Naive thymus-derived CD4-positive, alpha-beta T cell (primary cell): ENCODE results near the gene TBX4. TPM values are rescaled to one million over a fixed set of nuclear protein-coding genes. Genes with fewer than 3 reads are reported as not detected.

ENCODE experiments used
- ATAC-seq: fragments of 150-1000 bp; cut with Tn5 transposase; 2 replicates; pipeline ENCODE4 v1.10.0; 2021; ENCODE audit warnings: mild to moderate bottlenecking, moderate library complexity
- CTCF ChIA-PET: fragments of 350-600 bp; sonication (Branson Sonifier 250); formaldehyde crosslinking; loops from one replicate; lab custom pipeline; 2021; ENCODE audit warnings: antibody characterized with exemption; lab: Charles Lee
- POLR2A ChIA-PET: fragments of 350-600 bp; sonication (Branson Sonifier 250); formaldehyde crosslinking; loops from one replicate; lab custom pipeline; 2021; ENCODE audit warnings: antibody characterized with exemption, inconsistent platforms; lab: Charles Lee
- DNase-seq, 9 donors: peaks; one replicate each; pipeline versions ENCODE4 v3.0.0 to v3.0.0-alpha.2; 2020 to 2022; ENCODE audit warnings: mixed read lengths in 1 of 9
- H3K27ac ChIP-seq: one replicate; pipeline ENCODE4 v1.7.0; 2013; ENCODE audit warnings: mild to moderate bottlenecking, low read depth, low read length, moderate library complexity
- H3K27me3 ChIP-seq, 2 donors: one replicate each; pipeline ENCODE4 v1.7.0; 2013; ENCODE audit warnings: low read length in 2 of 2, mild to moderate bottlenecking in 2 of 2, moderate library complexity in 2 of 2; ENCODE audit not compliant: control insufficient read depth in 2 of 2, insufficient read depth in 2 of 2
- H3K36me3 ChIP-seq, 3 experiments: 1 replicate in 2 of 3; 2 replicates in 1 of 3; pipeline ENCODE4 v1.7.0; 2013; ENCODE audit warnings: low read length in 3 of 3, mild to moderate bottlenecking in 3 of 3, moderate library complexity in 1 of 3; ENCODE audit not compliant: insufficient read depth in 3 of 3, control insufficient read depth in 2 of 3
- H3K4me1 ChIP-seq, 2 donors: one replicate each; pipeline ENCODE4 v1.7.0; 2013; ENCODE audit warnings: low read length in 2 of 2, mild to moderate bottlenecking in 2 of 2, moderate library complexity in 1 of 2; ENCODE audit not compliant: control insufficient read depth in 2 of 2, insufficient read depth in 2 of 2
- H3K4me3 ChIP-seq: 2 replicates; pipeline ENCODE4 v1.7.0; 2013; ENCODE audit warnings: mild to moderate bottlenecking, low read length
- H3K9me3 ChIP-seq, 3 experiments: 1 replicate in 2 of 3; 2 replicates in 1 of 3; pipeline ENCODE4 v1.7.0; 2013; ENCODE audit warnings: low read length in 3 of 3; ENCODE audit not compliant: control insufficient read depth in 2 of 3
- H3K27ac Mint-ChIP-seq, 9 donors: one replicate each; pipeline ENCODE4 v1.8.0; 2020 to 2022; ENCODE audit warnings: mixed read lengths in 9 of 9, mild to moderate bottlenecking in 8 of 9, moderate library complexity in 5 of 9, inconsistent platforms in 2 of 9
- H3K27me3 Mint-ChIP-seq, 5 donors: one replicate each; pipeline ENCODE4 v1.8.0; 2021 to 2022; ENCODE audit warnings: mixed read lengths in 5 of 5, mild to moderate bottlenecking in 1 of 5
- H3K36me3 Mint-ChIP-seq, 5 donors: one replicate each; pipeline ENCODE4 v1.8.0; 2020 to 2022; ENCODE audit warnings: mixed read lengths in 5 of 5, mild to moderate bottlenecking in 3 of 5, inconsistent platforms in 1 of 5
- H3K4me1 Mint-ChIP-seq, 7 donors: one replicate each; pipeline ENCODE4 v1.8.0; 2020 to 2022; ENCODE audit warnings: mixed read lengths in 7 of 7, mild to moderate bottlenecking in 3 of 7, inconsistent platforms in 1 of 7
- H3K4me3 Mint-ChIP-seq, 10 donors: one replicate each; pipeline ENCODE4 v1.8.0; 2020 to 2022; ENCODE audit warnings: mild to moderate bottlenecking in 10 of 10, mixed read lengths in 10 of 10, moderate library complexity in 6 of 10, inconsistent platforms in 2 of 10
- H3K9me3 Mint-ChIP-seq, 11 donors: one replicate each; pipeline ENCODE4 v1.8.0; 2020 to 2022; ENCODE audit warnings: mixed read lengths in 11 of 11, mild to moderate bottlenecking in 4 of 11, inconsistent platforms in 1 of 11, moderate library complexity in 1 of 11
- intact Hi-C, 2 donors: fragments of 100-400 bp; cut with micrococcal nuclease; formaldehyde crosslinking; loops; one replicate each; pipeline ENCODE4 v1.15.1; 2023
- polyA plus RNA-seq, 2 donors: library from polyadenylated mRNA; unstranded; fragments of 300-500 nt; fragmentation: Illumina TruSeq; gene quantifications; one replicate each; pipeline ENCODE4 v1.2.3, GENCODE V29; 2021
- total RNA-seq, 6 experiments: library from RNA in 5 of 6; stranded (reverse) in 5 of 6; gene quantifications; 1 replicate in 5 of 6; 2 replicates in 1 of 6; pipeline ENCODE4 v1.2.3 and lab custom pipeline; 2021 to 2026

The TBX4 gene
- total and polyA plus RNA-seq, 7 experiments from 2014 or later, result not detected

DNA sequence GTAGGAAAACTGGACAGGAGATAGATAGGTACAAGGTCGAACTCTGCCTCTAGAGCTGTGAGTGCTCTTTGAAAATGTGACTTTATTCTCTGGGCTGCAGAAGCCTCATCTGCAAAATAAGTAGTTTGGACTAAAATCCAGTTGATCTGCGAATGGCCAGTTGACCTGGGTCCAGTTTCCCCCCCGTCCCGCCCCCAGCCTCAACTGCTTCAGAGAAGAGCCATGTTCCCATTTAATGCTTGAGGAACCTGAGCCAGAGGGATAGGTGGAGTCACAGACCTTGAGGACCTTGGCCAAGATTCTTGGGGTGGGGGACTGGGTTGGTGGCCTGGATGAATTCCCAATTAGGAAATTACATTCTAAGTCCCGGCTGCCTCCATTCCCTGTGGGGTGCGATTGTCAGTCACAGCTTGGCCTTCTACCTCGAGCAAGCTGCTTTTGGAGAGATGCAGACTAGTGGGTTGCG lies 38.5 kb upstream of the TBX4 start:
- POLR2A ChIA-PET, result no interaction called here
- H3K27ac Mint-ChIP-seq, result no peak overlapping the region

DNA sequence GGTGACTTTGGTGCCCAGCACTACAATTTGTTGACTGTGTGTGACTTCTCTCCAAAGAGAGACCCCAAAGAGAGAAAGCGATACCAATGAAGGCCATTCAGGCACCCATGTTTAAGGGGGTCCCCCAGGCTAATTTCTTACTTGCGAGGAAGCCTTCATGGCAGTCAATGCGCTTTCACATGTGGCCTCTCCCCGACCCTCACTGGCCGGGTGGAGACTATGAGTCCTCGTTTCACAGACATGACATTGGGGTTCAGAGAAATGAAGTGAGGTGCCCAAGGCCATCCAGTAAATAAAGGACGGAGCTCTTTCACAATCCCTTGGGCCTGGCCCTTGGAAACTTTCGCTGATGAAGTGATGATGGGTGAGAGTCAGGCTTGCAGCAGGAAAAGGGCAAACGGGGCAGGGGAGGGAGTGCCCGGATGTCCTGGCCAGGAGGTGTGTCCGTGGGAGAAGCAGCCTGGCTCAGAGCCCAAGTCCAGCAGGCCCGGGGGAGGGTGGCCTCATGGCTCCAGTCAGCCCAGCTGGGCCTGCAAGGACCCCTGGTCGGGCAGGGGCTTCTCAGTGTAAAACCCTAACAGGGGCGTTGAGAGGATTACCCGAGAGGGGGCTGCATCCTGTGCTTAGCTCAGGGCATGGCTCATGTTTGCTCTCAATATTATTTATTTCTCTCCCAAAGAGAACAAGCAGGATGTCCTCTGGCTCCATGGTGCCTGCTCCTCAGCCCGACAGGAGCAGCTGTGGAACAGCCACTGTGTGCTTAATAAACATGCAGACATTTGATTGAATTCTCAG lies 37.9 kb upstream of the TBX4 start:
- ChIA-PET CTCF (interaction anchor here (1.1 to 1.6 kb wide), 2 partner anchors 132 to 443 kb away, joined by 3 to 4 read pairs; no protein-coding TSS in a partner anchor), POLR2A (no interaction called here)
- peaks cover 0 to 19% (median 12%) of the 10 kb centered on the region in 7 donors for H3K4me1 Mint-ChIP-seq
- no peak overlapping the region for H3K27ac Mint-ChIP-seq
- H3K4me3 ChIP-seq, result no peak overlapping the region
- no peak overlapping the region for H3K27ac ChIP-seq
- H3K4me1 ChIP-seq, result peaks cover 7 to 10% of the 10 kb centered on the region in 2 donors
- H3K27me3 Mint-ChIP-seq, result peaks cover 14 to 50% (median 20%) of the 10 kb centered on the region in 5 donors
- H3K27me3 ChIP-seq, result peaks cover 0 to 9% of the 10 kb centered on the region in 2 donors
- H3K9me3 Mint-ChIP-seq, result peaks cover 0 to 3% (median 0%) of the 10 kb centered on the region in 11 donors
- no peak for ATAC-seq
- intact Hi-C loops, result loop anchor here (5.0 to 10.0 kb wide), 4 partner anchors 280 to 1553 kb away; partner anchors contain the start of genes BCAS3 (in 1 of the 2), MED13 (in 1 of the 2) and TANC2 (in 1 of the 2)
- no peak overlapping the region for H3K4me3 Mint-ChIP-seq
- no peaks in the 10 kb centered on the region for H3K36me3 ChIP-seq
- DNase-seq, result no peak
- H3K36me3 Mint-ChIP-seq, result no peaks in the 10 kb centered on the region
- H3K9me3 ChIP-seq, result no peaks in the 10 kb centered on the region

More for the DNA sequence above, 38.5 kb upstream of the TBX4 start:
- Histone ChIP-seq H3K4me3 (no peak overlapping the region), H3K9me3 (no peaks in the 10 kb centered on the region), H3K27me3 (peaks cover 0 to 11% of the 10 kb centered on the region in 2 donors), H3K36me3 (no peaks in the 10 kb centered on the region), H3K27ac (no peak overlapping the region), H3K4me1 (peaks cover 7 to 13% of the 10 kb centered on the region in 2 donors)
- intact Hi-C loops, result loop anchor here (5.0 to 10.0 kb wide), 4 partner anchors 279 to 1554 kb away; partner anchors contain the start of genes BCAS3 (in 1 of the 2), MED13 (in 1 of the 2) and TANC2 (in 1 of the 2)
- Mint-ChIP-seq H3K27me3 (peaks cover 9 to 50% (median 17%) of the 10 kb centered on the region in 5 donors), H3K4me3 (peak overlapping the region in 9 of 10 donors; percentile 50 to 85 (median 63)), H3K9me3 (peaks cover 0 to 3% (median 0%) of the 10 kb centered on the region in 11 donors), H3K4me1 (peaks cover under 1 to 25% (median 19%) of the 10 kb centered on the region in 7 donors), H3K36me3 (no peaks in the 10 kb centered on the region)
- DNase-seq (no peak), ATAC-seq (no peak)
- CTCF ChIA-PET, result interaction anchor here (1.1 to 1.6 kb wide), 2 partner anchors 131 to 442 kb away, joined by 3 to 4 read pairs; no protein-coding TSS in a partner anchor

DNA sequence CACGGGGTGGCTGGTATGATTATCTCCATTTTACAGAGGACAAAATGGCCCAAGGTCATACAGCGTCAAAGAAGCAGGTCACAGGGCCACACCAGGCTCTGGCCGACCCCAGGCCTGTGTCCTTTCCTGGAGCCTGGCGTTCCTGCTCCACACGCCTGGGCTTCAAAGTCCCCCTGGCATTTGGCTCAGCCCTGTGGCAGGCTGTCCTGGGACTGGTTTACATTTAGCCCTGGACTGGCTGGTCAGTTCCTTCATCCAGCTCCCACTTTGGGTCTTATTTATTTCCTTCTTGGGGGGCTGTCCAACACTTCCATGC lies 37.3 kb upstream of the TBX4 start:
- DNase-seq (no peak), ATAC-seq (no peak)
- Mint-ChIP-seq H3K4me3 (no peak overlapping the region), H3K27ac (no peak overlapping the region), H3K36me3 (no peaks in the 10 kb centered on the region), H3K9me3 (peaks cover 0 to 3% (median 0%) of the 10 kb centered on the region in 11 donors), H3K4me1 (peaks cover 0 to 16% (median 9%) of the 10 kb centered on the region in 7 donors), H3K27me3 (peaks cover 16 to 49% (median 19%) of the 10 kb centered on the region in 5 donors)
- peaks cover 0 to 8% of the 10 kb centered on the region in 2 donors for H3K27me3 ChIP-seq
- H3K27ac ChIP-seq, result no peak overlapping the region
- POLR2A ChIA-PET, result no interaction called here
- intact Hi-C loops, result loop anchor here (5.0 to 10.0 kb wide), 4 partner anchors 280 to 1552 kb away; partner anchors contain the start of genes BCAS3 (in 1 of the 2), MED13 (in 1 of the 2) and TANC2 (in 1 of the 2)
- peaks cover 7 to 8% of the 10 kb centered on the region in 2 donors for H3K4me1 ChIP-seq
- CTCF ChIA-PET, result interaction anchor here (1.6 kb wide), 1 partner anchor 444 kb away, joined by 4 read pairs; no protein-coding TSS in a partner anchor
- H3K4me3 ChIP-seq, result no peak overlapping the region
- H3K36me3 ChIP-seq, result no peaks in the 10 kb centered on the region
- no peaks in the 10 kb centered on the region for H3K9me3 ChIP-seq

DNA sequence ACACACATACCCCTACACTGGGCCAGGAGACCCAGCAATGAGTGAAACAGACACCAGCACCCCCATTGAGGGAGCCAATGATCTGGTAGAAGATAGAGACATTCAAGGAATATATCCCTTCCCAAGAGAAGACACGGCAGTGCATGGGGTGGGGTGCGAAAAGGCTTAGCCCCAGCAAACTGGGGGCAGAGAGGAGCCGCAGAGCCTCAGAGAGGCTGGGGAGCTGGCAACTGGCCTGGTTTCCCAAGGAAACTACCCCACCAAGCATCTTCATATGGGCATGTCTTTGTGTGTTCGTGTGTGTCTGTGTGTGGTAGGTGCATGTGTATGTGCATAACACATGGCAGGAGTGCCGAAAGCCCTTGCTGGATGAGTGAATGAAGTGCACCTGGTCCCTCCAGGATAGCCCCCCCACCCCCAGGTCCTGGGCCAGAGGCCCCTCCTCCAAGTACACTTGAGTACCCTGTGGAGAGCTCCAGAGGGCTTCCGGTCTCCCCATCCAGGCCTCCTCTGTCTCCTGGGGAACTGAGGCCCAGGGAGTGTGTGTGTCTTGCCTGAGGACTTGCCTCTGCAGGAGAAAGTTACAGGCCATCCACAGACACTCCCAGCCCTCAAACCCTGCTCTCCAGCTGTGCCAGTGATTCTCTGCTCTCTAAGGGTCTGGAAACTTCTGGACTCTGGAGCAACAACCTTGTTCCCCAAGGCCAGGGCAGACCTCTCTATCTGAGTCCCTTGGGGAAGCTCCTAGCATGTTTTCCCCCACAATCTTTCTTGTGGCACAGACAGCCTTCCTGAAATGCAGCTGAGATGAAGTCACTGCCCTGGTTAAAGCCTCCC lies 36.6 kb upstream of the TBX4 start:
- Mint-ChIP-seq H3K4me1 (peaks cover 0 to 11% (median 2%) of the 10 kb centered on the region in 7 donors), H3K27me3 (peaks cover 16 to 45% (median 19%) of the 10 kb centered on the region in 5 donors), H3K27ac (no peak overlapping the region), H3K4me3 (no peak overlapping the region), H3K36me3 (no peaks in the 10 kb centered on the region), H3K9me3 (peaks cover 0 to 2% (median 0%) of the 10 kb centered on the region in 11 donors)
- Histone ChIP-seq H3K27me3 (peaks cover 0 to 2% of the 10 kb centered on the region in 2 donors), H3K4me3 (no peak overlapping the region), H3K9me3 (no peaks in the 10 kb centered on the region), H3K36me3 (no peaks in the 10 kb centered on the region), H3K4me1 (peaks cover under 1 to 2% of the 10 kb centered on the region in 2 donors), H3K27ac (no peak overlapping the region)
- CTCF ChIA-PET, result no interaction called here
- no peak for ATAC-seq
- DNase-seq, result no peak
- intact Hi-C loops, result loop anchor here in 1 of 2 donors (10.0 kb wide), 1 partner anchor 281 kb away; no protein-coding TSS in a partner anchor
- POLR2A ChIA-PET, result no interaction called here

DNA sequence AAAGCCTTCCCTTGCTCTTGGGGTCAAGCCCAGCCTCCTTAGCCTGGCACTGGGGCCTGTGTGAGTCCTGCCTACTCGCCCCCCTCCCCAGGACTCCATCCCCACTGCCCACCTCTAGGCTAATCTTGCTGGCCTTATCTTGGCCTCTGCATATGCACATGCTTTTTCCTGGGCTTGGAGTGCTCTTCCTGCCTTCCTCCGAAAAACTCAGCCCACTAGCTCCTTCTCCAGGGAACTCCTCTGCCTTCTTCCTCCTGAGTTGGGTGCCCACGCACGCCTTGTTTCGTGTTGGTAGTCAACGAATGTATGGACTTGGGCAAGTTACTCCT lies 36.0 kb upstream of the TBX4 start:
- H3K4me3 Mint-ChIP-seq, result no peak overlapping the region
- no peaks in the 10 kb centered on the region for H3K36me3 Mint-ChIP-seq
- ChIA-PET POLR2A (no interaction called here), CTCF (no interaction called here)
- H3K27ac Mint-ChIP-seq, result no peak overlapping the region
- ATAC-seq, result no peak
- H3K4me1 ChIP-seq, result no peaks in the 10 kb centered on the region
- intact Hi-C loops, result loop anchor here in 1 of 2 donors (10.0 kb wide), 1 partner anchor 281 kb away; no protein-coding TSS in a partner anchor
- no peak overlapping the region for H3K27ac ChIP-seq
- H3K9me3 Mint-ChIP-seq, result peaks cover 0 to 2% (median 0%) of the 10 kb centered on the region in 11 donors
- no peaks in the 10 kb centered on the region for H3K27me3 ChIP-seq
- H3K27me3 Mint-ChIP-seq, result peaks cover 20 to 49% (median 22%) of the 10 kb centered on the region in 5 donors
- no peaks in the 10 kb centered on the region for H3K36me3 ChIP-seq
- H3K4me1 Mint-ChIP-seq, result peaks cover 0 to 9% (median 0%) of the 10 kb centered on the region in 7 donors
- H3K4me3 ChIP-seq, result no peak overlapping the region
- no peaks in the 10 kb centered on the region for H3K9me3 ChIP-seq
- no peak for DNase-seq
